Germinal center (tissue), 1 donor: ENCODE data around the gene TUBA1B.

ENCODE experiments used
- DNase-seq: peaks from one replicate; pipeline ENCODE4 v3.0.0; 2012; ENCODE audit warnings: mixed read lengths, low spot score

Gene TUBA1B

DNA sequence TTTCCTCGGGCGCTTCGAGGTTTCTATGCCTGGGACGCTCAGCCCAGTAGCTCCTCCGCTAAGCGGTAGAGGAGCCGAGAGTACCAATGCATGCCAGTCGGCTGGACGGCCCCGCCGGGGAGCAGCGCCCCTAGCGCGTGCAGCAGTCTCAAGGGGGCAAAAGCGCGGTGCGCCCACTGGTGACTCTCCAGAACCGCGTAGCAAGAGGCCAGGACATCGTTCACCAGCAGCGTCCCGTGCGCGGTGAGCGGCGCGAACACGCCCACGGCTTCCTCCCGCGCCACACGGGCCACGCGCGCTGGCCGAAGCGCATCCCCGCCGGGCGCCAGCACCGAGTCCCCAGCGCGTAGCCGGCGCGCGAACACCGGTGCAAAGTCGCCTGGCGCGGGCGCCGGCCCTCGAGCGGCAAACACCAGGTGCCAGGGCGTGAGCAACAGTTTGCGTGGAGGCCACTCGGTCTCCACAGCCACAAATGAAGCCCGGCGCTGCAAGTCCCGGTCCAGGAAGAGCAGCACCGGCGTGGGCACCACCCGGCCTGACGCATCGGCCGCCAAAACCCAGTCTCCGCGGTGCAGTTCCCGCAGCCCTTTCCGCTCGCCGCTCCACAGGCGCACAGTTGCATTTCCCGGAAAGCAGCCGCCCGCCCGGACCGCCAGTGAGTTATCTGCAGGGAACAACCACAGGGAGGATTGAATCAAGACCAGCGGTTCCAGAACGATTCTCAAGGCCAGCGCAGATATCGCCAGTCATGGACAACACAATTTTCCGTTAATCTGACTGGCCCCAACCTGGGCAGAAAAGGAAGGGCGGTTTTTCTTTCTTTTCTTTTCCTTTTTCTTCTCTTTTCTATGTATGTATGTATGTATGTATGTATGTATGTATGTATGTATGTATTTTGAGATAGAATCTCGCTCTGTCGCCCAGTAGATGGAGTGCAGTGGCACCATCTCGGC is 41.1 kb downstream of the TUBA1B start:
- DNase-seq = peak; percentile 61

- DNase-seq = no peak
These were observed 42.3 kb downstream of the TUBA1B start for GRCh38 chr12:49088932-49089330.

DNA sequence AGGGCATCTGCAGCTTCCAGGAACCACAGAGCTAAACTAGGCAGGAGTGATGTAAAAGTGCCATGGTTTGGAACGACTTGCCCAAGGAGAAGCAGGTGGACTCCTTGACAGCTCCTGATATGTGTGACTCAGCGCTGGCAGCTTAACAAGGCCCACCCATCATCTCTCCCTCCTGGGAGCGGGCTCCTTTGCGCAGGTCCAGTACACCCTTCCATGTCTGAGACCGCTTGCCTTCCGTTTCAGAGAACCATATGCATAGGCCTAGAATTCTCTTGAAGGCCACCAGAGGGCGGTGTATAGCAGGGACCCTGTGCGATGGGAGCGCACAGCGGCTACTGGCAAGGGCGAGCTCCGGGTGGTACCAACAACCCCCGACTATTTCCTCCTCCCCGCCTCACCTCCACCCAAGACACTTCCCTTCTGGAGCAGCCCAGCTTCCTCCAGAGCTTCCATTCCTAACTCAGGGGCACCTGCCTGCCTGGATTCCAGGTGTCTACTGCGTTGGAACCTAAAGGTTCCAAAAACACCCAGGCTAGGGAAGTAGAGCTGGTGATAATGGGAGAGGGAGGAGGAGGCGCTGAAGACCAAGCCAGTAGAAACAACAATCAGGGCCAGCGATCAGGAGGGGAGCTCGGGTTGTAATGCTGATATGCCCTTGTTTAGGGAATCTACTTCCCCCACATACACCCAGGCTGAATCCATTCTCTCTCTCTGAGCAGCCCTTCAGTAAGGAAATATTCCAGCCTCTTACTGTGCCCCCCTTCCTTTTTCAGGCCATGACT is 42.9 kb downstream of the TUBA1B start:
- peak; percentile 80 for DNase-seq

- DNase-seq = no peak
These were observed 45.1 kb downstream of the TUBA1B start for GRCh38 chr12:49086116-49086515.

- no peak for DNase-seq
These were observed 46.8 kb downstream of the TUBA1B start for GRCh38 chr12:49084438-49084837.

- no peak for DNase-seq
These were observed 51.4 kb downstream of the TUBA1B start for GRCh38 chr12:49079793-49080192.
